GM12872 (cell line): Measurements from ENCODE around the gene NEAT1.

Experiments
- TF ChIP-seq, protein P1 (sequence below): IDR thresholded peaks from 3 replicates; pipeline ENCODE4 v1.5.1; 2011; ENCODE audit warnings: low read depth, mild to moderate bottlenecking, low read length, moderate library complexity; ENCODE audit not compliant: insufficient read depth

The NEAT1 gene

DNA sequence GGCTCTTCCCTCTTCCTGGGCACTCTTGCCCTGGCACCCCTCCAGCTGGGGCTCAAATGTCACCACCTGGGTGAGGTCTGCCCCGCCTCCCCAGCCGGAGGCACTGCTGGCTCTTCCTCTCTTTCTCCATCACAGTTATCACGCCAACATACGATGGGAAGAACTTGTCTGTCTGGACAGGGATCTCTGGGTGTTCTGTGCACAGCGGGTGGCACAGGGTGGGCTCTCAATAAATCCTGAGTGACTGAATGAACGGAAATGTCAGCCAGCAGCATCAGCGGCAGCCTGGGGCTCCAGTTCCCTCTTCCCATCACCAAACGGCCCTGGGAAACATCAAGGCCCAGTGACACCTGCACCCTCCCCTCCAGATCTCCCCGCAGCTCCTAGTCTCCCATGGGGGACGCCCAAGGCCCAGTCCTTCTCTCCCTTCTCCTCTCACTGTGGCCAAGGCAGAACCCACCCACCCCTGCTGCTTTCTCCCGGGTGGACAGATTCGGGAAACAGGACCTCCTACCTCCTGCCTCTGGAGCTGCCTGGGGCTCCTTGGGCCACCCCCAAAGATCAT lies 39.7 kb upstream of the NEAT1 start:
- TF ChIP-seq, protein P1, sequence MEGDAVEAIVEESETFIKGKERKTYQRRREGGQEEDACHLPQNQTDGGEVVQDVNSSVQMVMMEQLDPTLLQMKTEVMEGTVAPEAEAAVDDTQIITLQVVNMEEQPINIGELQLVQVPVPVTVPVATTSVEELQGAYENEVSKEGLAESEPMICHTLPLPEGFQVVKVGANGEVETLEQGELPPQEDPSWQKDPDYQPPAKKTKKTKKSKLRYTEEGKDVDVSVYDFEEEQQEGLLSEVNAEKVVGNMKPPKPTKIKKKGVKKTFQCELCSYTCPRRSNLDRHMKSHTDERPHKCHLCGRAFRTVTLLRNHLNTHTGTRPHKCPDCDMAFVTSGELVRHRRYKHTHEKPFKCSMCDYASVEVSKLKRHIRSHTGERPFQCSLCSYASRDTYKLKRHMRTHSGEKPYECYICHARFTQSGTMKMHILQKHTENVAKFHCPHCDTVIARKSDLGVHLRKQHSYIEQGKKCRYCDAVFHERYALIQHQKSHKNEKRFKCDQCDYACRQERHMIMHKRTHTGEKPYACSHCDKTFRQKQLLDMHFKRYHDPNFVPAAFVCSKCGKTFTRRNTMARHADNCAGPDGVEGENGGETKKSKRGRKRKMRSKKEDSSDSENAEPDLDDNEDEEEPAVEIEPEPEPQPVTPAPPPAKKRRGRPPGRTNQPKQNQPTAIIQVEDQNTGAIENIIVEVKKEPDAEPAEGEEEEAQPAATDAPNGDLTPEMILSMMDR, result no peak

DNA sequence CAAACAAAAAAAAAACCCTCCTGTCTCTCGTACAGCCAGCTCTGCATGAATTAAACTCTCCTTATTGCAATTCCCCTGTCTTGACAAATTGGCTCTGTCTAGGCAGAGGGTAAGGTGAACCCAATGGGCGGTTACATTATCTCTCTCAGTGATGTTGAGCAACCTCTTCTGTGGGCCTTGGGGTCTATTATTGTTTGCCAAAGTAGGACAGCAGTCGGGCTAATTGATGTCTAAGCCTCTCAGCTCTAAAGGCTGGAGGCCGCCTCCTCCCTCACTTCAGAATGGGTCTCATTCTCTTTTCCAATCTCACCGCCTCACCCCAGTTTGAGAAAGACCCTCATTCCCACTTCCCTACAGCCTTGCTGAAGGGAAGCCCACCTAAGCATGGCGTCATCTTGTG lies 38.8 kb upstream of the NEAT1 start:
- TF ChIP-seq, protein P1, result no peak

DNA sequence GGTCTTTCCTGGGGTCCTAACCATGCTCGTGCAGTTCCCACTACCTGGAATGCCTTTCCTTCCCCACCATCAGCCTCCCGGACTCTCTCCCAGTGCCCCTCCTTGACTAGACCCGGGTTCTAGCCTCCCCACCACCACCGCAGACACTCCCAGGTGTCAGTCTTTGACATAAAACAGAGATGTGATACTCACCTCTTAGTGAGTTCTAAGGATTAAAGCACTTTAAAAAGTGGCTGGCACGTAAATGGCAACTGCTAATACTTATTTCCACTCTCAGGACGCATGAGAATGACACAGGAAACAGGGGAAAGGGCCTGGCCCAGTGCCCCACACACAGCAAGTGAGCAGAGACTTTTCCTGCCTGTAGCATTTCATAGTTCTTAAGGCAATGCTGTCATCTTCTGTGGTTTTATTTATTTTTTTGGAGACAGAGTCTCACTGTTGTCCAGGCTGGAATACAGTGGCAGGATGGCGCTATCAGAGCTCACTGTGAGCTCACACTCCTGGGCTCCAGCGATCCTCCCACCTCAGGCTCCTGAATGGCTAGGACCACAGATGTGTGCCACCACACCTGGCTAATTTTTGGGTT lies 38.2 kb upstream of the NEAT1 start:
- TF ChIP-seq, protein P1, result no peak

- TF ChIP-seq, protein P1, result no peak
Measured at GRCh38 chr11:65386307-65387140, 36.1 kb upstream of the NEAT1 start, which contains the start of gene FRMD8. Gene FRMD8, plus strand, starts transcription at chr11:65386637. Its CDS starts 400 bp downstream, at chr11:65387037.

DNA sequence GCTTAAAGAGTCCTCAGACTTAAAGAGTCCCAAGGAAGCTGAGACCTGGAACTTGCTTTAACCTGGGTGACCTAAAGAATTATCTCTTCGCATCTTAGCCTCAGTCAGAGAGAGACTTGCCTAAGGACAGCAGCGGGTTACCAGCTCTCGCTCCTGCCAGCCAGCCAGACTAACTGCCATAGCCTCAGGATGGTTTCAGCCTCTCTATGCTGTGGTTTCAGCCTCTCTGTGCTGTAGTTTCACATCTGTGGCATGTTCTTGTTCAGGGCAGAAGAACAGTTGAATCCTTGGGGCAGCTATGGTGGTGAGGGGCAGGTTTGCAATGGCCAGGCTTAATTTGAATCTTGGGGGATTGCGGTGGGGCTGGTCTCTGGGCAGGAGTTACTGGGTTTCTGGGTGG lies 33.9 kb upstream of the NEAT1 start:
- TF ChIP-seq, protein P1, result no peak

- TF ChIP-seq, protein P1, result no peak
Measured at GRCh38 chr11:65389294-65389980, 33.2 kb upstream of the NEAT1 start.
